HCT116 (cell line): ENCODE data around the gene FAM43A. TPM values are rescaled to one million over a fixed set of nuclear protein-coding genes. Genes with fewer than 3 reads are reported as not detected.

ENCODE experiments used
- ATAC-seq: fragments of 200-7000 bp; cut with Tn5 transposase; 2 replicates; pipeline ENCODE4 v1.9.1; 2020; ENCODE audit warnings: mild to moderate bottlenecking, moderate library complexity
- BruUV-seq: library from RNA; stranded (reverse); fragments of 400-500 nt; replicated peaks from 2 replicates; lab custom pipeline; 2021; lab: Mats Ljungman, UMichigan
- CTCF ChIA-PET: fragments of 300-600 bp; sonication (Branson Sonifier 250); formaldehyde crosslinking; loops from one replicate; lab custom pipeline; 2021; ENCODE audit warnings: antibody characterized with exemption; lab: Charles Lee
- POLR2A ChIA-PET: fragments of 300-600, 350-600 bp; sonication (Branson Sonifier 250); formaldehyde crosslinking; loops from one replicate; lab custom pipeline; 2021; ENCODE audit warnings: antibody characterized with exemption; lab: Charles Lee
- RAD21 ChIA-PET, 2 experiments: fragments of 300-600 bp; sonication (Branson Sonifier 250); formaldehyde crosslinking; loops; one replicate each; lab custom pipeline; 2023; ENCODE audit warnings: low total read pairs in 2 of 2; ENCODE audit not compliant: uncharacterized antibody in 2 of 2, unreplicated experiment in 2 of 2, low non-redundant PET in 1 of 2; lab: Charles Lee
- DNase-seq: peaks from one replicate; pipeline ENCODE4 v3.0.0-alpha.2; 2010; ENCODE audit warnings: low read depth, low spot score
- H2AFZ ChIP-seq: fragments of 200-600 bp; shearing (Covaris generic), sonication (generic); 2 replicates; pipeline ENCODE4 v1.6.1; 2017; ENCODE audit warnings: low read depth, mixed run types, mixed read lengths, antibody characterized with exemption, low read length; ENCODE audit not compliant: poor library complexity, severe bottlenecking
- H3K27ac ChIP-seq: 2 replicates; pipeline ENCODE4 v1.5.1; 2012; ENCODE audit warnings: low read depth, low read length
- H3K27me3 ChIP-seq: fragments of 200-600 bp; sonication (generic); 2 replicates; pipeline ENCODE4 v1.6.1; 2016; ENCODE audit warnings: mixed run types, low read length, mixed read lengths; ENCODE audit not compliant: insufficient read depth
- H3K36me3 ChIP-seq, 2 experiments: fragments of 200-500 bp in 1 of 2; fragments of 200-600 bp in 1 of 2; sonication (Bioruptor generic) in 1 of 2; sonication (generic) in 1 of 2; 2 replicates each; pipeline versions ENCODE4 v1.5.1 to v1.6.1; 2014 to 2016; ENCODE audit warnings: low read length in 2 of 2, inconsistent platforms in 1 of 2, mixed read lengths in 1 of 2, mixed run types in 1 of 2; ENCODE audit not compliant: insufficient read depth in 2 of 2, control insufficient read depth in 1 of 2
- H3K4me1 ChIP-seq, 2 experiments: fragments of 200-600 bp in 1 of 2; sonication (generic) in 1 of 2; 2 replicates each; pipeline versions ENCODE4 v1.5.1 to v1.6.1; 2012 to 2017; ENCODE audit warnings: low read length in 2 of 2, inconsistent platforms in 1 of 2, mild to moderate bottlenecking in 1 of 2, mixed read lengths in 1 of 2, mixed run types in 1 of 2, moderate library complexity in 1 of 2; ENCODE audit not compliant: insufficient read depth in 2 of 2, control insufficient read depth in 1 of 2
- H3K4me2 ChIP-seq: fragments of 200-600 bp; sonication (generic); 2 replicates; pipeline ENCODE4 v1.6.1; 2017; ENCODE audit warnings: mixed run types, low read length, mixed read lengths
- H3K4me3 ChIP-seq, 2 experiments: fragments of 200-600 bp in 1 of 2; sonication (generic) in 1 of 2; replicated peaks in 1 of 2; 2 replicates each; pipeline ENCODE4 v1.5.1; 2011 to 2016; ENCODE audit warnings: low read length in 2 of 2, control low read depth in 1 of 2, low read depth in 1 of 2, mild to moderate bottlenecking in 1 of 2, mixed read lengths in 1 of 2, mixed run types in 1 of 2
- H3K79me2 ChIP-seq: fragments of 200-600 bp; sonication (generic); 2 replicates; pipeline ENCODE4 v1.6.1; 2017; ENCODE audit warnings: mild to moderate bottlenecking, mixed run types, low read length, moderate library complexity, mixed read lengths; ENCODE audit not compliant: insufficient read depth
- H3K9ac ChIP-seq: fragments of 200-600 bp; sonication (generic); 2 replicates; pipeline ENCODE4 v1.6.1; 2016; ENCODE audit warnings: low read length, mixed read lengths
- H3K9me2 ChIP-seq: fragments of 200-600 bp; sonication (generic), shearing (Covaris generic); 2 replicates; pipeline ENCODE4 v1.6.1; 2017; ENCODE audit warnings: mixed run types, mild to moderate bottlenecking, moderate library complexity; ENCODE audit not compliant: insufficient read depth
- H3K9me3 ChIP-seq, 2 experiments: fragments of 200-500 bp in 1 of 2; fragments of 200-600 bp in 1 of 2; sonication (Bioruptor generic) in 1 of 2; sonication (generic) in 1 of 2; 2 replicates each; pipeline ENCODE4 v1.6.1; 2014 to 2017; ENCODE audit warnings: low read length in 2 of 2, mixed read lengths in 2 of 2, inconsistent platforms in 1 of 2, low read depth in 1 of 2, mild to moderate bottlenecking in 1 of 2, mixed run types in 1 of 2, moderate library complexity in 1 of 2; ENCODE audit not compliant: control insufficient read depth in 1 of 2, insufficient read depth in 1 of 2
- H4K20me1 ChIP-seq: fragments of 200-600 bp; sonication (generic), shearing (Covaris generic); 2 replicates; pipeline ENCODE4 v1.6.1; 2017; ENCODE audit warnings: mixed run types, mild to moderate bottlenecking, moderate library complexity; ENCODE audit not compliant: insufficient read depth
- CBX3 ChIP-seq: IDR thresholded peaks from 2 replicates; pipeline ENCODE4 v1.6.1; 2012; ENCODE audit warnings: low read depth
- EGR1 ChIP-seq: IDR thresholded peaks from 2 replicates; pipeline ENCODE4 v1.6.1; 2012; ENCODE audit warnings: low read depth
- ELF1 ChIP-seq: IDR thresholded peaks from 2 replicates; pipeline ENCODE4 v1.6.1; 2012; ENCODE audit warnings: low read depth, borderline replicate concordance
- EZH2 ChIP-seq: fragments of 200-600 bp; sonication (generic); IDR thresholded peaks from 2 replicates; pipeline ENCODE4 v1.6.1; 2017; ENCODE audit warnings: antibody characterized with exemption, mixed run types
- EZH2phosphoT487 ChIP-seq: fragments of 200-600 bp; IDR thresholded peaks from 2 replicates; pipeline ENCODE4 v1.6.1; 2018; ENCODE audit warnings: antibody characterized with exemption, borderline replicate concordance
- FOSL1 ChIP-seq: IDR thresholded peaks from 2 replicates; pipeline ENCODE4 v1.6.1; 2012; ENCODE audit warnings: low read depth
- YY1 ChIP-seq: IDR thresholded peaks from 2 replicates; pipeline ENCODE4 v1.6.1; 2011; ENCODE audit warnings: low read length, low read depth, moderate library complexity, mild to moderate bottlenecking; ENCODE audit not compliant: insufficient replicate concordance; ENCODE audit errors: extremely low read depth
- ZNF274 ChIP-seq: fragments of 200-500 bp; sonication (Bioruptor generic); IDR thresholded peaks from 2 replicates; pipeline ENCODE4 v1.6.1; 2014; ENCODE audit warnings: mild to moderate bottlenecking, low read depth, low read length, inconsistent platforms
- intact Hi-C: fragments of 100-400 bp; cut with micrococcal nuclease; formaldehyde crosslinking; loops from 2 replicates; pipeline ENCODE4 v1.10.0; 2022
- total RNA-seq: library from RNA; stranded (reverse); gene quantifications from one replicate; pipeline ENCODE4 v1.2.1, GENCODE V29; 2021; ENCODE audit not compliant: unreplicated experiment
- TF ChIP-seq, protein P1 (sequence below): IDR thresholded peaks from 2 replicates; pipeline ENCODE4 v1.6.1; 2012

FAM43A gene
- total RNA-seq, 1 experiment from 2014 or later, result 6.8 TPM

- RAD21 ChIA-PET, result no interaction called here
- intact Hi-C loops, result no loop called here
- Histone ChIP-seq H3K9me2 (no peaks in the 10 kb centered on the region), H3K79me2 (peaks cover 6% of the 10 kb centered on the region), H3K4me3 (no peak overlapping the region), H3K4me1 (peaks cover 0 to 7% of the 10 kb centered on the region in 2 experiments; a peak in 1 of 4 replicates), H3K4me2 (no peak overlapping the region), H2AFZ (no peak overlapping the region), H4K20me1 (no peaks in the 10 kb centered on the region), H3K9ac (no peak overlapping the region), H3K27me3 (no peaks in the 10 kb centered on the region; the same call in 1 of the 2 replicates), H3K27ac (no peak overlapping the region), H3K9me3 (no peaks in the 10 kb centered on the region), H3K36me3 (no peaks in the 10 kb centered on the region)
- ATAC-seq (no peak), DNase-seq (no peak)
- TF ChIP-seq, protein P1, sequence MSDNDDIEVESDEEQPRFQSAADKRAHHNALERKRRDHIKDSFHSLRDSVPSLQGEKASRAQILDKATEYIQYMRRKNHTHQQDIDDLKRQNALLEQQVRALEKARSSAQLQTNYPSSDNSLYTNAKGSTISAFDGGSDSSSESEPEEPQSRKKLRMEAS, result no peak
- POLR2A ChIA-PET, result no interaction called here
- CTCF ChIA-PET, result no interaction called here
- no TSS peak for BruUV-seq
Measured at GRCh38 chr3:194676471-194676870, 9.2 kb upstream of the FAM43A start.

- ChIA-PET CTCF (interaction anchor here (2.2 kb wide), 1 partner anchor 9 kb away, joined by 62 read pairs; the partner anchor contains the start of gene LSG1), POLR2A (interaction anchor here (0.6 to 2.5 kb wide), 2 partner anchors 8 to 275 kb away, joined by 3 to 17 read pairs; partner anchors contain the start of gene LSG1)
- Histone ChIP-seq H3K9me2 (no peaks in the 10 kb centered on the region), H3K79me2 (no peaks in the 10 kb centered on the region), H3K27me3 (no peaks in the 10 kb centered on the region), H3K4me1 (peaks cover 16 to 25% of the 10 kb centered on the region in 2 experiments), H2AFZ (no peak overlapping the region), H3K4me3 (no peak overlapping the region), H3K4me2 (no peak overlapping the region)
- BruUV-seq, result no TSS peak
- ATAC-seq (no peak), DNase-seq (no peak)
- TF ChIP-seq ZNF274 (no peak), CBX3 (no peak), ELF1 (no peak), YY1 (no peak), FOSL1 (no peak), EZH2 (no peak), EGR1 (no peak), EZH2phosphoT487 (no peak)
- TF ChIP-seq, protein P1, result no peak
- TF ChIP-seq, all 23 proteins: peak for 0
- RAD21 ChIA-PET, result no interaction called here
- no peaks in the 10 kb centered on the region for H4K20me1 ChIP-seq
- no peaks in the 10 kb centered on the region for H3K9me3 ChIP-seq
- H3K9ac ChIP-seq, result no peak overlapping the region
- H3K36me3 ChIP-seq, result no peaks in the 10 kb centered on the region
- H3K27ac ChIP-seq, result no peak overlapping the region
- intact Hi-C loops, result loop anchor here (5.0 kb wide), 2 partner anchors 191 to 841 kb away; no protein-coding TSS in a partner anchor
Measured at GRCh38 chr3:194680888-194681615, 4.6 kb upstream of the FAM43A start.
